ENCODE data around the gene CDH13.

Gene CDH13

GRCh38 chr16:83831456-83831987, 1204.8 kb downstream of the CDH13 start:
- no peak for ATAC-seq

- ATAC-seq = no peak
Measured at GRCh38 chr16:83833921-83834320, 1207.2 kb downstream of the CDH13 start.

DNA sequence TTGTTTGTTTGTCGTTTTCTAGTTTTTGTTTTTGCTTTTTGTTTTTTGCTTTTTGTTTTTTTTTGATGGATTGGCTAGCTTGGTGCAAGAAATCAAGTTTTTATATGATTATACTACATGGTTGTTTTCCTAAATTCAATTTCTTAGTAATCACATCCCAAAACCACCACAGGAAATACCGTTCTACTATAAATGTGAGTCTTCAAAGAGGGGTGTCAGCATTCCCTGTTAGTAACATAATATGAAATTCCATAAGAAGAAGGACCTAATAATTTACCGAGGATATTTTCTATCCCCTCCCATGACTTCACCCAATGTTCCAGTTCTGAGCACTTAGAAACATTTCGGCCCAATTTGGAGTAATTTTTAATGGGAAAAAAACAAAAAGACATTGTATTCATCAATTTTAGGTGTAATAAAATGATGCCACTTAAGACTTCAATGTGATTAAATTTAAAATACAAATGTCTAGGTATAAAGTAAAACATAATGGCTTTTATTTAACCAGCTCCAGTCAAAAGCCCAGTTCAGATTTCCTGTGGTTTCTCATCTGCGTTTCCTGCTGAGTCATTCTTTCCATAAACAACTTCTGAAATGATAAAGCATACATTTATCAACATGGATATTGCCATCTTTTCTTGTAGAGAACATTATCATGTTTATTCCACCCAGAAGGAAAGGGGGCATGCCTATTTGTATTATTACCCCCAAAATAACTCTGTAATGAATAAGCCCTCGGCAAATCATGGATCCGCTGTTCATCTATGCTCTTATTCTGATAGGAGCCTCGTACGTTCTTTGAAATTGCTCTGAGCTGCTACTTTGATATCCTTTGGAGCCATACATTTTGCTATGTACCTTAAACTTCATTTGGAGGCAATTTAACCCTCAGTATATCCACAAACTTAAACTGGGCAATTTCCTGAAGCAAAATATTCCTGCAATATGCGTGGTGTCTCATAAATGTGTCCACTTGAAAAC, 1209.1 kb downstream of the CDH13 start:
- ATAC-seq = no peak

- ATAC-seq = no peak
Measured at GRCh38 chr16:83837566-83837965, 1210.8 kb downstream of the CDH13 start.

DNA sequence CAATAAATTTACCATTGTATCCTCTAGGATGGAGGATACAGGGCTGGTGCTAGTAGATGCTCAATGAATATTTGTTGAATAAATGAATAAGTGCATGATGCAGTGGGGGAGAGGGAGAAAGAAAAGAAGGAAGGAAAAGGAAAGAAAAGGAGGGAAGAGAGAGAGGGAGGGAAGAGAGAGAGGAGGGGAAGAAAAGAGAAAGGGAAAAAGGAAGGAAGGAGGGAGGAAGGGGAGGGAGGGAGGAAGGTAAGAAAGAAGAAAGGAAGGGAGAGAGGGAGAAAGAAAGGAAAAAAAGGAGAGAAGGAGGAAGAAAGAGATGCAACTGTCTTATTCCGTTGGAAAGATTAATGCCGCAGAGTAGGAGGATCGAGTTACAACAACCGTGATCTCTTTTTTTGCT, 1211.4 kb downstream of the CDH13 start:
- no peak for ATAC-seq

DNA sequence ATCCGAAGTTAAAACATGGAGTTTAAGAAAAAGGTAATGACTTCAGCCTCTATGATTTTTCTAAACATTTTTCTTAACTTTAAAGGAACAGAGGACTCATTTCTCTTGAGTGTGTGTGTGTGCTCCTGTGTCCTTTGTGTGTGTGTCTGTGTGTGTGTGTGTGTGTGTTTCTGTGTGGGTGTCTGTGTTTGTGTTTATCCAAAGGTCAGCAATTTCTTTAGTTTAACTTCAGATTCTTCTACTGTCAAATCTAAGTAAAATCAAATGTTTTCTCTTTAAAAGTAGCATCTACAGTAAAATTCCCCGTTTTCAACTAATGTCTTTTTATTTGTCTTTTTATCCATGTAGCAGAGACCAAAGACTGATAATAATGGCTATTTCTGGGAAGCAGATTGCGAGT, 1212.8 kb downstream of the CDH13 start:
- no peak for ATAC-seq

GRCh38 chr16:83840060-83840617, 1213.4 kb downstream of the CDH13 start:
- no peak for ATAC-seq

GRCh38 chr16:83842291-83842690, 1215.5 kb downstream of the CDH13 start:
- ATAC-seq = no peak

DNA sequence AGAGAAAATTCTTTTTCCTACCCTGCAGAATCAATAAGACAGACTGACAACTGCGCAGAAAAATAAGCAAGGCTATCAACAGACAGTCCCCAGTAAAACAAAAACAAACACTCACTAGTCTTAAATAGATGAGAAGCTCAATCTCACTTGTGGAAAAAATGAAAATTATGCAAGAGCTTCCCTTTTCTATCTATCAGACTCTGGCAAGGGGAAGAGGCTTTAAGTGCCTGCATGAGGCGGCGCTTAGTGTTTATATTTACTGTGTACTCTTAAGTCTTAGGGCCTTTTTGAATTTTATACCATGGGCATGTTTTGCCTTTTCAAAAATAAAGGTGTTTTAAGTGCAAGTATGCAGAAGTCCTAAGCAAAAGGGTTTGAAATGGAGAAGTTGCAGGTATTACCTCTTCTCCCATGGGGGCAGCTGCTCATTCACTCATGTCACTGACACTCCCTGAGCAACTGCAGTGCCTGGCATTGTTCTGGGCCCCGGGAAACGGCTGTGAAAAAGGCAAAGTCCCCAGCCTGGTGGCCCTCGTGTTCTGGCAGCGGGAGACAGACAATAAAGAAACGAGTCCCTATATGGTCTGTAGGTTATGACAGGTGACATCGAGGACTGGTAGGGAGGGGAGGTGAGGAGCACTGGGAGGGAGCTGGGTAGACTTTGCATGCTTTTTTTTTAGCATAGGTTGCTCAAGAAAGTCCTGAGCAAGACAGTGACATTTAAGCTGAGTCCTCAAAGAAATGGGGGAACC, 1216.2 kb downstream of the CDH13 start:
- ATAC-seq = no peak

DNA sequence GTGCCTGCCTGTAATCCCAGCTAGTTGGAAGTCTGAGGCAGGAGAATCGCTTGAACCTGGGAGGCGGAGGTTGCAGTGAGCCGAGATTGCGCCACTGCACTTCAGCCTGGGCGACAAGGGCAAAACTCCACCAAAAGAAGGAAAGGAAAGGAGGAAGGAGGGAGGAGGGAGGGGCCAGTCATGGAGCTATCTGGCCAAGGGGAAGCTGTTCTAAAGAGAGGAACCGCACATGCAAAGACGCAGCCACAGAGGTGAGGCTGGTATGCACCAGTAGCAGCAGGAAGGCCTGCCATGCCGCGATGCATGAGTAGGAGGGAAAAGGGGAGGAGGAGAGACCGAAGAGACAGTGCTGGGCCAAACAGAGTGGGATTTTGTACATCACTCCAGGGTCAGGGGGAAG, 1216.9 kb downstream of the CDH13 start:
- no peak for ATAC-seq

DNA sequence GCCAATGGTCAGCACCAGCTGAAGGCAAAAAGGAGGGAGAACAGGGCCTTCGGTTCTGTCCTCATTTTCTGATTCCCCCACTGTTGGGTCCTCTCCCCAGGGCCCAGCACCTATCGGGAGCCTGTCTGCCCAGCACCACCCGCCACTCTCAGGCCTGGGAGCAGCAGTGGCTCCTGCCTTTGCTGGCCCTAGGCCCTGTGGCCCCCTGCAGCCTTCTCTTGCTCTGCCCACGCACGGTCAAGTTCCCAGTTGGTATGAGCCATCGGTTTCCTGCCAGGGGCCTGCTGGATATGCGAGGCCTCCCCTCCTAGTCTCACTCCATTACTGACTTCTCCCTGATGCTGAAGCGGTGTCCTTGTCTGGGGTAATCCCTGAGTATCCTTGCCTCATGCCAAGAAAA, 1218.5 kb downstream of the CDH13 start:
- ATAC-seq = no peak

- no peak for ATAC-seq
Measured at GRCh38 chr16:83847371-83848225, 1220.8 kb downstream of the CDH13 start.

DNA sequence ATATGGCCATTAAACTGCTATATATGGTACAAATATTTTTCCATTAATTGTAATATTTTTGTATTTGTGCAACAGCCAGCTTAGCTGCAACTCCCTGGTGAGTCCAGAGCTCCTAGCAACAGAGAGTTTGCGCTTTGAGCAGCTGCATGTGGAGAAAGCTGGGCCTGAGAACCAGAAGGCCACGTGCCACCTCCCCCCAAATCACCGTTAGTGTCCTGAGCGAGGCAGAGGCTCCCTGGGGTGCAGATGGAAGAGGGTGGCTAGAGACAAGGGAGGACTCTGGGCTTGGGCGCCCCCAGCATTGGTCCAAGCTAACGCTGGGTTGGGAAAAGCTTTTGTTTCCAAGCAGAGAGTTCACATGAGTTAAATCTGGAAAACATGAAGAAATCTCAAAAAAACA, 1222.7 kb downstream of the CDH13 start:
- no peak for ATAC-seq

Measured in activated CD4-positive, CD25-positive, alpha-beta regulatory T cell treated with anti-CD3 and anti-CD28 coated beads, Interleukin-2, amount 50 U/mL, for 24 hours (primary cell).